ENCODE data around the gene BCL11B.
"Not testable (repeated sequence)": the region's sequence is repeated elsewhere in the genome, so short reads cannot be mapped to it uniquely, and the experiment has no call there.

BCL11B gene

GRCh38 chr14:99187858-99188257, 84.1 kb downstream of the BCL11B start:
- TF ChIP-seq POLR2A (IDR thresholded peaks at IDR 0.05; ENCODE audit: low read length) (no peak), GATA1 (IDR thresholded peaks at IDR 0.05; ENCODE audit: low read depth, low read length) (no peak)
- no peak for DNase-seq

GRCh38 chr14:99186956-99187690, 84.9 kb downstream of the BCL11B start:
- DNase-seq, result no peak
- TF ChIP-seq POLR2A (IDR thresholded peaks at IDR 0.05; ENCODE audit: low read length), result no peak
- TF ChIP-seq GATA1 (IDR thresholded peaks at IDR 0.05; ENCODE audit: low read depth, low read length), result no peak

- not testable (repeated sequence) for DNase-seq
Measured at GRCh38 chr14:99186336-99186735, 85.7 kb downstream of the BCL11B start.

- TF ChIP-seq GATA1 (IDR thresholded peaks at IDR 0.05; ENCODE audit: low read depth, low read length) (no peak), POLR2A (IDR thresholded peaks at IDR 0.05; ENCODE audit: low read length) (no peak)
- no peak for DNase-seq
Measured at GRCh38 chr14:99185436-99186068, 86.4 kb downstream of the BCL11B start.

- DNase-seq, result no peak
- TF ChIP-seq POLR2A (IDR thresholded peaks at IDR 0.05; ENCODE audit: low read length) (no peak), GATA1 (IDR thresholded peaks at IDR 0.05; ENCODE audit: low read depth, low read length) (no peak)
Measured at GRCh38 chr14:99183716-99184115, 88.3 kb downstream of the BCL11B start.

- no peak for DNase-seq
- no peak for TF ChIP-seq GATA1 (IDR thresholded peaks at IDR 0.05; ENCODE audit: low read depth, low read length)
- no peak for TF ChIP-seq POLR2A (IDR thresholded peaks at IDR 0.05; ENCODE audit: low read length)
Measured at GRCh38 chr14:99183311-99183710, 88.7 kb downstream of the BCL11B start.

GRCh38 chr14:99182548-99183250, 89.3 kb downstream of the BCL11B start:
- TF ChIP-seq GATA1 (IDR thresholded peaks at IDR 0.05; ENCODE audit: low read depth, low read length), result no peak
- no peak for DNase-seq

- no peak for TF ChIP-seq GATA1 (IDR thresholded peaks at IDR 0.05; ENCODE audit: low read depth, low read length)
- no peak for TF ChIP-seq POLR2A (IDR thresholded peaks at IDR 0.05; ENCODE audit: low read length)
- DNase-seq, result no peak
Measured at GRCh38 chr14:99181804-99182520, 90.0 kb downstream of the BCL11B start.

GRCh38 chr14:99181241-99181640, 90.8 kb downstream of the BCL11B start:
- TF ChIP-seq POLR2A (IDR thresholded peaks at IDR 0.05; ENCODE audit: low read length), result no peak
- TF ChIP-seq GATA1 (IDR thresholded peaks at IDR 0.05; ENCODE audit: low read depth, low read length), result no peak
- DNase-seq, result no peak

GRCh38 chr14:99179946-99180345, 92.1 kb downstream of the BCL11B start:
- TF ChIP-seq GATA1 (IDR thresholded peaks at IDR 0.05; ENCODE audit: low read depth, low read length), result no peak
- TF ChIP-seq POLR2A (IDR thresholded peaks at IDR 0.05; ENCODE audit: low read length), result no peak
- no peak for DNase-seq

GRCh38 chr14:99179506-99179905, 92.5 kb downstream of the BCL11B start:
- no peak for DNase-seq
- no peak for TF ChIP-seq GATA1 (IDR thresholded peaks at IDR 0.05; ENCODE audit: low read depth, low read length)
- TF ChIP-seq POLR2A (IDR thresholded peaks at IDR 0.05; ENCODE audit: low read length), result no peak

- no peak for DNase-seq
- no peak for TF ChIP-seq GATA1 (IDR thresholded peaks at IDR 0.05; ENCODE audit: low read depth, low read length)
- TF ChIP-seq POLR2A (IDR thresholded peaks at IDR 0.05; ENCODE audit: low read length), result no peak
Measured at GRCh38 chr14:99177886-99178835, 93.8 kb downstream of the BCL11B start.

- no peak for DNase-seq
- TF ChIP-seq GATA1 (IDR thresholded peaks at IDR 0.05; ENCODE audit: low read depth, low read length) (no peak), POLR2A (IDR thresholded peaks at IDR 0.05; ENCODE audit: low read length) (no peak)
Measured at GRCh38 chr14:99177046-99177655, 94.8 kb downstream of the BCL11B start.

All from erythroblast (primary cell).